Tibial artery (tissue), 4 donors: ENCODE data around the gene ICAM5.

ENCODE experiments used
- DNase-seq, 2 donors: peaks; one replicate each; pipeline ENCODE4 v3.0.0-alpha.2; 2019
- H3K27ac ChIP-seq, 2 donors: fragments of 200-600 bp; sonication (generic) in 1 of 2; 1 replicate in 1 of 2; 2 replicates in 1 of 2; pipeline ENCODE4 v1.5.1; 2018 to 2019; ENCODE audit warnings: mild to moderate bottlenecking in 1 of 2
- H3K27me3 ChIP-seq, 2 donors: fragments of 200-600 bp; sonication (generic) in 1 of 2; one replicate each; pipeline versions ENCODE4 v1.5.1 to v1.6.0; 2016 to 2019
- H3K36me3 ChIP-seq, 3 donors: fragments of 200-600 bp; sonication (generic) in 2 of 3; one replicate each; pipeline ENCODE4 v1.5.1; 2016 to 2019; ENCODE audit warnings: mild to moderate bottlenecking in 2 of 3
- H3K4me1 ChIP-seq, 4 donors: fragments of 200-600 bp; sonication (generic) in 2 of 4; 1 replicate in 3 of 4; 2 replicates in 1 of 4; pipeline ENCODE4 v1.5.1; 2016 to 2019
- H3K4me3 ChIP-seq, 2 donors: fragments of 200-600 bp; sonication (generic) in 1 of 2; 1 replicate in 1 of 2; 2 replicates in 1 of 2; pipeline ENCODE4 v1.5.1; 2018 to 2019; ENCODE audit warnings: mild to moderate bottlenecking in 2 of 2
- H3K9me3 ChIP-seq, 3 donors: fragments of 200-600 bp; sonication (generic) in 1 of 3; one replicate each; pipeline ENCODE4 v1.5.1; 2016 to 2019
- CTCF ChIP-seq, 2 experiments: fragments of 200-600 bp in 1 of 2; fragments of 450-650 bp in 1 of 2; IDR thresholded peaks; one replicate each; pipeline ENCODE4 v1.5.1; 2017 to 2019; ENCODE audit warnings: antibody characterized with exemption in 2 of 2, mild to moderate bottlenecking in 1 of 2, moderate library complexity in 1 of 2
- intact Hi-C: fragments of 100-400 bp; cut with DNase I; formaldehyde crosslinking; loops from one replicate; pipeline ENCODE4 v1.15.0; 2023; ENCODE audit warnings: low total_unique reads

The ICAM5 gene

GRCh38 chr19:10295847-10296591 lies 6.3 kb downstream of the ICAM5 start:
- H3K4me1 ChIP-seq = peaks cover 0 to 42% (median 32%) of the 10 kb centered on the region in 4 donors
- peak overlapping the region in 1 of 2 donors; percentile 6 for H3K4me3 ChIP-seq
- intact Hi-C loops = no loop called here
- DNase-seq = no peak
- H3K9me3 ChIP-seq = no peaks in the 10 kb centered on the region
- H3K27ac ChIP-seq = no peak overlapping the region
- peaks cover 0 to 82% of the 10 kb centered on the region in 2 donors for H3K27me3 ChIP-seq
- no peaks in the 10 kb centered on the region for H3K36me3 ChIP-seq
- TF ChIP-seq CTCF (IDR thresholded peaks at IDR 0.05) = no peak

GRCh38 chr19:10299545-10300458 lies 10.1 kb downstream of the ICAM5 start:
- Histone ChIP-seq H3K27ac (no peak overlapping the region), H3K4me3 (no peak overlapping the region), H3K9me3 (no peaks in the 10 kb centered on the region), H3K27me3 (peaks cover 0 to 47% of the 10 kb centered on the region in 2 donors), H3K36me3 (peaks cover 0 to 6% (median 0%) of the 10 kb centered on the region in 3 donors), H3K4me1 (peaks cover 0 to 16% (median 14%) of the 10 kb centered on the region in 4 donors)
- DNase-seq = no peak
- no peak for TF ChIP-seq CTCF (IDR thresholded peaks at IDR 0.05)
- intact Hi-C loops = no loop called here

- intact Hi-C loops = no loop called here
- peaks cover 0 to 5% of the 10 kb centered on the region in 2 donors for H3K27me3 ChIP-seq
- H3K9me3 ChIP-seq = no peaks in the 10 kb centered on the region
- H3K36me3 ChIP-seq = peaks cover 3 to 22% (median 3%) of the 10 kb centered on the region in 3 donors
- TF ChIP-seq CTCF (IDR thresholded peaks at IDR 0.05) = no peak
- H3K4me1 ChIP-seq = no peaks in the 10 kb centered on the region
- peak in 1 of 2 donors; percentile 46 for DNase-seq
- H3K27ac ChIP-seq = no peak overlapping the region
- no peak overlapping the region for H3K4me3 ChIP-seq
These were observed 15.5 kb downstream of the ICAM5 start for GRCh38 chr19:10305139-10305806.

GRCh38 chr19:10306327-10306726 lies 16.6 kb downstream of the ICAM5 start:
- intact Hi-C loops = no loop called here
- TF ChIP-seq CTCF (IDR thresholded peaks at IDR 0.05) = no peak
- Histone ChIP-seq H3K36me3 (peaks cover 6 to 32% (median 7%) of the 10 kb centered on the region in 3 donors), H3K9me3 (no peaks in the 10 kb centered on the region), H3K27ac (no peak overlapping the region), H3K4me3 (no peak overlapping the region), H3K4me1 (no peaks in the 10 kb centered on the region), H3K27me3 (peaks cover 0 to 3% of the 10 kb centered on the region in 2 donors)
- no peak for DNase-seq

- intact Hi-C loops = no loop called here
- Histone ChIP-seq H3K27me3 (no peaks in the 10 kb centered on the region), H3K4me1 (peaks cover 0 to under 1% (median 0%) of the 10 kb centered on the region in 4 donors), H3K4me3 (no peak within 1 kb of the TSS), H3K36me3 (peaks cover 6 to 40% (median 7%) of the 10 kb centered on the region in 3 donors), H3K27ac (no peak within 1 kb of the TSS), H3K9me3 (no peaks in the 10 kb centered on the region)
- DNase-seq = no peak
- no peak for TF ChIP-seq CTCF (IDR thresholded peaks at IDR 0.05)
These were observed 19.7 kb downstream of the ICAM5 start, which contains the start of gene ZGLP1 for GRCh38 chr19:10309423-10309822. Gene ZGLP1 (minus strand): TSS chr19:10309815.
